ENCODE data around the gene MTCL1. TPM values are rescaled to one million over a fixed set of nuclear protein-coding genes. Genes with fewer than 3 reads are reported as not detected.

Gene MTCL1
- total RNA-seq, 1 experiment from 2014 or later: 11.2 TPM

- H3K27ac ChIP-seq (ENCODE audit: low read depth, low read length, poor library complexity, severe bottlenecking): no peak overlapping the region
- CTCF ChIA-PET: no interaction called here
These were observed 153.6 kb downstream of the MTCL1 start for GRCh38 chr18:8858888-8859511.

GRCh38 chr18:8860845-8861642, 155.7 kb downstream of the MTCL1 start:
- H3K27me3 ChIP-seq (replicated peaks; ENCODE audit: insufficient read depth, low read depth, low read length, poor library complexity): no peaks in the 10 kb centered on the region
- no peaks in the 10 kb centered on the region for H3K9me3 ChIP-seq (ENCODE audit: low read depth, low read length, poor library complexity, severe bottlenecking)
- TF ChIP-seq EZH2 (IDR thresholded peaks at IDR 0.05; ENCODE audit: borderline replicate concordance, low read depth, low read length, poor library complexity, severe bottlenecking) (no peak), CTCF (conservative IDR thresholded peaks at IDR 0.05; ENCODE audit: low read depth, low read length) (no peak)
- POLR2A ChIA-PET (ENCODE audit: low non-redundant PET): no interaction called here
- CTCF ChIA-PET: no interaction called here
- no peaks in the 10 kb centered on the region for H3K4me1 ChIP-seq (ENCODE audit: insufficient read depth, low read length, poor library complexity, severe bottlenecking)
- DNase-seq (ENCODE audit: low spot score): no peak
- H3K4me3 ChIP-seq (ENCODE audit: low read depth, low read length, poor library complexity, severe bottlenecking): no peak overlapping the region
- H3K27ac ChIP-seq (ENCODE audit: low read depth, low read length, poor library complexity, severe bottlenecking): no peak overlapping the region
- intact Hi-C loops (cut with micrococcal nuclease; ENCODE audit: unreplicated experiment): no loop called here
- no peaks in the 10 kb centered on the region for H3K36me3 ChIP-seq (ENCODE audit: insufficient read depth, low read length, poor library complexity, severe bottlenecking)
- BruUV-seq (replicated peaks): no TSS peak

More at GRCh38 chr18:8858888-8859511, 153.6 kb downstream of the MTCL1 start:
- BruUV-seq (replicated peaks): no TSS peak
- Histone ChIP-seq H3K27me3 (replicated peaks; ENCODE audit: insufficient read depth, low read depth, low read length, poor library complexity) (no peaks in the 10 kb centered on the region), H3K36me3 (ENCODE audit: insufficient read depth, low read length, poor library complexity, severe bottlenecking) (no peaks in the 10 kb centered on the region), H3K4me1 (ENCODE audit: insufficient read depth, low read length, poor library complexity, severe bottlenecking) (no peaks in the 10 kb centered on the region), H3K9me3 (ENCODE audit: low read depth, low read length, poor library complexity, severe bottlenecking) (no peaks in the 10 kb centered on the region), H3K4me3 (ENCODE audit: low read depth, low read length, poor library complexity, severe bottlenecking) (no peak overlapping the region)
- TF ChIP-seq EZH2 (IDR thresholded peaks at IDR 0.05; ENCODE audit: borderline replicate concordance, low read depth, low read length, poor library complexity, severe bottlenecking) (no peak), CTCF (conservative IDR thresholded peaks at IDR 0.05; ENCODE audit: low read depth, low read length) (no peak)
- POLR2A ChIA-PET (ENCODE audit: low non-redundant PET): interaction anchor here (0.6 kb wide), 1 partner anchor 172 kb away, joined by 3 read pairs; no protein-coding TSS in a partner anchor
- DNase-seq (ENCODE audit: low spot score): peak; percentile 56
- intact Hi-C loops (cut with micrococcal nuclease; ENCODE audit: unreplicated experiment): no loop called here

- ChIA-PET CTCF (no interaction called here), POLR2A (ENCODE audit: low non-redundant PET) (no interaction called here)
- DNase-seq (ENCODE audit: low spot score): no peak
- BruUV-seq (replicated peaks): no TSS peak
- Histone ChIP-seq H3K27ac (ENCODE audit: low read depth, low read length, poor library complexity, severe bottlenecking) (no peak overlapping the region), H3K4me3 (ENCODE audit: low read depth, low read length, poor library complexity, severe bottlenecking) (no peak overlapping the region), H3K4me1 (ENCODE audit: insufficient read depth, low read length, poor library complexity, severe bottlenecking) (no peaks in the 10 kb centered on the region), H3K9me3 (ENCODE audit: low read depth, low read length, poor library complexity, severe bottlenecking) (no peaks in the 10 kb centered on the region), H3K36me3 (ENCODE audit: insufficient read depth, low read length, poor library complexity, severe bottlenecking) (no peaks in the 10 kb centered on the region), H3K27me3 (replicated peaks; ENCODE audit: insufficient read depth, low read depth, low read length, poor library complexity) (no peaks in the 10 kb centered on the region)
- intact Hi-C loops (cut with micrococcal nuclease; ENCODE audit: unreplicated experiment): no loop called here
- TF ChIP-seq EZH2 (IDR thresholded peaks at IDR 0.05; ENCODE audit: borderline replicate concordance, low read depth, low read length, poor library complexity, severe bottlenecking): no peak
- no peak for TF ChIP-seq CTCF (conservative IDR thresholded peaks at IDR 0.05; ENCODE audit: low read depth, low read length)
These were observed 158.1 kb downstream of the MTCL1 start for GRCh38 chr18:8863427-8863826.

Data from A673 (cell line).